DMS114 treated with DMSO at 0.1 percent for 48 hours (cell line): ENCODE results near the gene PSMB10.

Source experiments
- DNase-seq: peaks from one replicate; lab custom pipeline; 2025; ENCODE audit not compliant: unreplicated experiment; lab: John Stamatoyannopoulos, UW

Gene PSMB10

DNA sequence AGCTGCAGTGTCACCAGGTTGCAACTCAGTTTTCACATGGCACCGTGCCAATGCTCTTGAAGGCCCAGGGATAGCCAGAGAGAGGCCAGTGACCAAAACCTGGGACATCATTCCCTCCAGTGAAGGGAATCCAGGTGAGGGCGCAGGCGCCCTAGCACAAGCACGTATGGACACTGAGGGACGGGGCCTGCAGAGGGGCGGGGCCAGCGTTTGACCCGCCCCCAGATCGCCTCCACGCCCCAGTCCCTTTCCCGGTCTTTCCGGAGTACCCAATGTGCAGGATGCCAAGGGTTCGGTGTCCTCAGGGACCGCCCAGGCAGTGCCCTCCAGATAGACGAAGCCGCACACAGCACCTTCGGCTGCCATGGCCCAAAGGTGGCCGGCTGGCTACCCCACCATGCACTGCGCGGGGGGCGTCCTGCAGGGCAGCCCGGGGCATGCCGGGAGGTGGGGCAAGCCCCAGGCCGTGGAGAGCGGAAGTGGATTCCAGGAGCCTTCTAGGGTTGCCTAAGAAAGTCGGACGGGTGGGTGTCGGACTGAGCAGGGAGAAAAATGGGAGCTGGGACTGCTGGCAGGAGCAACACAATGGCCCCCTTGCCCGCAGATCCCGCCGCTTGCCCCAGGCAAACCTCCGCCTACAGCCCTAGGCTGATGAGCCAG lies 27.1 kb upstream of the PSMB10 start:
- no peak for DNase-seq

DNA sequence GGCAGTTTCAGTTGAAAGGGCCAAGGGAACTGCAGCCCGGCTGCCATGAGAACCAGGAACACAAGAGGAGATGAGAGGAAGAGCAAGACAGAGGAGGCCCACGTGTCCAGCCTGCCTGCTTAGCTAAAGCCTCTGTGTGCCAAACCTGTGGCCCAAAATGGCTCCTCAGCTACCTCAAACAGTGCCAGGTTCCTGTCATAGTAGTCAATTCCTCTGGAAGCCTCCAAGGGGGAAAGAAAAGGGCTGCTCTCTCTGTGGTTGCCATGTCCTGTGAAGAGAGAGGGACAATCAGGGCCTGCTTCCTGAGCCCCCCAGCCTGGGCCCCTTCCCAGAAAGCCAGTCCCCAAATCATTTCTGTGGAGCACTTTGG lies 26.6 kb upstream of the PSMB10 start:
- DNase-seq: no peak

DNA sequence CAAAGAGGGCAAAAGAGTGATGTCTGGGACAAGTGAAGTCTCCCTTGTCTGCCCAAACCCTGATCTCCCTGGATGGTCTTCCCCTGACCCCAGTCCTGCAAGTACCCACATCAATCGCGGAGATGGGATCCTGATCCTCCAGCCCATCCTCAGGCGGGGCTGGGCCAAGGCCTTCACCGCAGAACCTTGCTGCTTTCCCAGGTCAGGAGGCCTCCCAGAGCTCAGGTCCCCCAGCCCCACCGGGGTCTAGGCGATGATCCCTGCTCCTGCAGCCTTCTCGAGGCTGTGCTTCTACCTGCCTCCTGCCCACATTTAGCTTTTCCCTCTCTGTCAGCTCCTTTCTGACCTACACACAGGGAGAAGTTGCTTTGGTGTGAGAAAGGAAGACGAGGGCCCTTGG lies 25.5 kb upstream of the PSMB10 start:
- no peak for DNase-seq

DNA sequence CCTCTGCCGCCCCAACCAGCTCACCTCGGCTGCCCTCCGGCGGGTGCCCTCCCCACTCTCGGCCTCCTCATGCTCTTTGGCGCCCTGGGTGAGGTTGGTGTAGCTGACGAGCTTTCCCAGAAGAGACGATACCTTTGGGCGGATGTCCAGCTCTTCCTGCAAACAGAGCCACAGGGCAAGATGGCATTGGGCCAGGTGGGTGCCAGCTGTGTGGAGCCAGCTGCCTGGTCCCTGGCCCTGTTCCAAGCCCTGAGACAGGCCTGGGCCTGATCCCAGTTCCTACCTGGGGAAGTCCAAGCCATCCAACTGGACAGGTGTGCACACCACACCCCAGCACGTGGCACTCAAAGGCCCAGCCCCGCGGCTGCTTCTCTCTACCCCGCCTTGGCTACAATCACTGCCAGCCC lies 24.9 kb upstream of the PSMB10 start:
- DNase-seq: no peak

DNA sequence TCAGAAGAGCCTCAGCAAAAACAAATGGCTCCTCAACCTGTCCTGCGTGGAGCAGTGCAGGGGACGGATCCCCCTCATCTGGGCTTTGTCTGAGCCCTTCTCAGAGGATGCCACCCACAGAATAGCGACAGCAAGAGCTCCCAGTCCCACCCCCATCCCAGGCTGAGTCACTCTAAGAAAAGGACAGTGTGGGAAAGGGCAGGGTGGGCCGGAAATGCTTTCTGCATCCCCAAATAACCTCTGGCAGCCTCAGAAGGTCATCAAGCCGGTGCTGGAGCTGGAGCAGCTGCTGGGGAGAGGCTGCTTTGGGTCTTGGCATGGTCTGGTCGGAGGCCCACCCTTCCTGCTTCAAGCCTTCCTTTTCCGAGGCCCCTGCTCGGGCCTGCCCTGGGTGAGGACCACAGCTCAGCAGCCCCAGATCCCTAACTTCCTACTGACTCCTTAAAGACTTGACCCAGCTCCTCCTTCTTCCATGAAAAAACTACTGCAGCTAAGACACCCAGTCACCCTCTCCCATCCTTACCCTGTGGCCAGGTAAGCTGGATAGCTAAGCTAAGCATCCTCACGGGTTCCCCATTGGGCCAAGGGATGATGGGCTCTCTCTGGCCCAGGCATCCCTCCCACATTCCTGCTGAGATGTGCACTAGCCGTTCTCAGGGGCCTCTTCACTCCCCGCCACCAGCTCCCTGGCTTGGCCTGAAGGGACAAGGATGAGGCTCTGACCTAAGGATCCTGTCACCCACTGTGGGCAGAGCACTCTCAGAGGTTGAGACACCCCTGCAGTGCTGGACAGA lies 23.1 kb upstream of the PSMB10 start:
- DNase-seq: no peak

DNA sequence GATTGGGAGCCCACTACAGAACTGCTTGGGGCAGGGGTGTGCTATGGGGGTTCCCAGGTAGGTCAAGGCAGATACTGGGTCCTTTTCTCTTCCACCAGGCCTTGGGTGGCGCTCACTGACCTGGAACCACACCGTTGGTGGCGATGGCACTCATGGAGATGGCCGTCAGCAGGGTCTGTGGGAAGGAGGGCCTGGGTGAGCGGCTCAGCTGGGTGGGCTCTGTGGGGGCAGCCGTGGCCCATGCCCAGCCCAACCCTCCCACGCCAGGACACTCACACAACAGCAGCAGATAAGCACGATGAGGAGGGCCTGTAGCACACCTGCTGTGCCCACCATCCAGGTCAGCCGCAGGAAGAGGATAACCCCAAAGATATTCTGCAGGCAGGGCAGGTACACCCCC lies 21.0 kb upstream of the PSMB10 start:
- DNase-seq: no peak

DNA sequence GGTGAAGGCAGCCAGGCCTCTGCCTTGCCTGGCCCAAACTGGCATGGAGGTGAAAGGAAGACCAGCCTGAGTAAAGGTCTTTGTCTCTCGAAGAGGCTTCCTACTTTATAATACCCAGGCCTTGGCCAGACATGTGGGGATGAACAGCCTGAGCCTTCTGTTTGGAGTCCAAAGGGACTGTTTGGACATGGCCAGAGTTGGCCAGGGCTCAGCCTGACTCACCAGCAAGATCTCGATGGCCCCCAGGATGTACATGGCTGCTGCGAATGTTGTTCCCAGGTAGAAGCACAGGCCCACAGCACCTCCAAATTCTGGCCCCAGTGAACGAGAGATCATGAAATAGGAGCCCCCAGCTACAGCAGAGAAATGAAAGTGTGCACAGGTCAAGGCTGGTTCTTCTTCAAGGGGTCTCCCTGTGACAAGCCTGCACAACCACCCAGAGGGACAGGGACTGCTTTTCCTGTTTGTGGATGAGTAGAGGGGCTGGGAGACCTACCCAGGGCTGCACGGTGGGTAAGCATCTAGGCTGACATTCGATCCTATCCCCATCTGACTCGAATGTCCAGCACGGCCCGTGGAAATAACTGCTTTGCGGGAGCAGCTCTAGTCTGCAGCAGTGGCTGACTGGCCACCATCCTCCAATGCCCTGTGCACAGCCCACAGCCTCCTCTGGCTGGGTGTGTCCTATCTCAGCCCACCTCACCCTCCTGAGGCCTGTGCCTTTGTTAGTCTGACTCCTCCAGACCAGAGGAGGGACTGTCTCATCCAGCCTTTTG lies 18.0 kb upstream of the PSMB10 start:
- DNase-seq: no peak

DNA sequence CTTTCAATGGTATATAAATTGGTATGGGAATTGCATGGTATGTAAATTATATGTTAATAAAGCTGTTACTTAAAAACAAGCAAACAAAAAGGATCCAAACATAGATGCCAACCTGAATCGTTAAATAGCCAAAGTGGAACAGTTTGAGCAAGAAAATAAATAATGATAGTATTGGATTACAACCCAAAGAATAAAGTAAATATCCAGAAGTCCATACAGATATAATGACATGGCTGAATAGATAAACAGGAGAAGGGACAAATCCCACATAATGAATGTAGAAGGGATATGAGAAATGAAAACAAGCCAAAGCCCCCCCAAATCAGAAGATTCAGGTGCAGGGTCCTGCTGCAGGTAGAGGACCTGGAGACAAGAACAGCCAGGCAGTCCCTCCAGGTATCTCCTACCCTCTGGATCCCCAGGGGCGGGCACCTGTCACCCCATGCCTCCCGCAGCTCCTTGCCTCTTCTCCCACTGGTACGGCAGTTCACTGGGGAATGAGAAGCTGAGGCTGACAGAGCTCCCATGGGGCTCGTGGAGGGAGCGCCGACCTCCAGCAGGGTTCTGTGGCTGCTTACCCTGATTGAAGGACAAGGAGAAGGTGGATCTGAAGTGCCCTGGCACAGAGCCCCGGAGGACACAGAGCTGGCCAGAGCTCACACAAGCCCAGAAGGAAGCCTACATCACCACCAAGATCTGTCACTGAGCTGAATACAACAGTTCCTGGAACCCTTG lies 17.2 kb upstream of the PSMB10 start:
- DNase-seq: no peak

DNA sequence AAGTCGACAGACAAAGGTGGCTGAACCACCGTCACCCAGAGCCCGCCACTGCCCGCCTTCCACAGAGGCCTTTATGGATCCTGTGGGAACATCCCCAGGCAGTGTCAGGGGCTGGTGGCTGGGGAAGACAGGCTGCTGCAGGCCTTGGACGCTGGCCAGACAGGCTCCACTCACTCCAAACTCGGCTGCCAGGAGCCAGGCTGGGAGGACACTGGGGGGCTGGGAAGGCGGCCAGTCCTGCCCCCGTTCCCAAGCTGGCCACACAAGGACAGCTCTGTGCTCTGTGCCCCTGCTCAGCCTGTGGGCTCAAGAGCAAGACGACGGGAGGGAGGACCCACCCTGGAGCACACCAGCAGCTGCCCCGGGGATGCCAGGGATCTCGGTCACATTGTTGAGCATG lies 14.8 kb upstream of the PSMB10 start:
- no peak for DNase-seq

DNA sequence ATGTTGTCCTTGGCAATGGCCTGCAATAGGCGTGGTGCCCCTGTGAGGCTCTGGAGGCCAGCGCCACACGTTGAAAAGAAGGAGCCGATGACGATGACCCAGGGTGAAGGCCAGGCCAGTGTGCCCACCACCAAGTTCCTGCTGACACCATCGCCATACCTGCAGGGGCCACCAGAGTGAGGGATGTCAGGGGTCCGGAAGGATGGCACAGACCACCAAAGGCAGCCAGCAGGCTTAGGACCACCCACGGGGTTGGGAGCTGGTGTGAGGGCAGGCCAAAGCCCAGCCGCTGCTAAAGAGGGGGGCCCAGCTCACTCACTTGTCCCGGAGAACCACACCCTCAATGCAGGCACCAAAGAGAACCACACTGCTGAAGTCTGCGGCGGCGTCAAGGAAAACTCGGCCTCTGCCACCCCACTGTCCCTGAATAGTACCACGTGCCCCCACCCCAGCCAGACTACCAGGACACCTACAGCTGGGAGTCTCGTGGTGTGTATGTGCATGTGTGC lies 13.7 kb upstream of the PSMB10 start:
- no peak for DNase-seq

DNA sequence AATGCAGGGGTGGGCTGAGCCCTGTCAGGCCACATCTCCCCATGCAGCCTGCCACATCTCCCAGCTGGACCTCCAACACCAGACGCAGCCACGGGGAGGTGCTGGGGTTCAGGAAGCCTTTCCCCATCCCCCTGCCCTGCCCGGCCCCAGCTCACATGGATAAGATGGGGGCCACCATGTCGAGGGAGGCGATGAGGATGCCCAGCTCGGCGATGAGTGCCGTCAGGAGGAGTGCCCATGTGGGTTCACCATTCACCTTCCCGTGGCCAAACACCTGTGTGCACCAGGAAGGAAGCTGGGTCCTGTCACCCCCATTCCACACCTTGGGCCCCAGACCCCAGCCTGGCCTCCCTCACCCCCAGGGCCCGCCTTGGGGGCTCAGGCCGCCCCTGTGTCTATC lies 13.0 kb upstream of the PSMB10 start:
- no peak for DNase-seq

DNA sequence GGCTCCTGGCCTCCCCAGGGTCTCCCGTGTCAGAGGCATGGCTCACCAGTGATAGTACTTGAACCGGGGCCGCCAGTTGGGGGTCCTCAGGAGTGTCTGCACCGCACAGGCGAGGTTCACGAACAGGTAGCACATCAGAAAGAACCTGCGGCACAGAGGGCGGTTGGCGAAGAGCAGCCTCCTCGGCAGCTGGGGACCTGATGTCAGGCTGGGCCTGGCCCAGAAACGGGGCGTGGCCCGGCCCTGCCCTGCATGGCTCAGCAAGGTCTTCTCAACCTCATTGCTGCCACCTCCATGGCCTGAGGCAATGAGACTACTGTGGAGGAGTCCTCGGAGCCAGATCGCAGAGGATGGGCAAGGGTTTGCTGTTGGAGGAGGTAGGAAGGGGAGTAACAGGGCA lies 11.4 kb upstream of the PSMB10 start:
- DNase-seq: no peak

DNA sequence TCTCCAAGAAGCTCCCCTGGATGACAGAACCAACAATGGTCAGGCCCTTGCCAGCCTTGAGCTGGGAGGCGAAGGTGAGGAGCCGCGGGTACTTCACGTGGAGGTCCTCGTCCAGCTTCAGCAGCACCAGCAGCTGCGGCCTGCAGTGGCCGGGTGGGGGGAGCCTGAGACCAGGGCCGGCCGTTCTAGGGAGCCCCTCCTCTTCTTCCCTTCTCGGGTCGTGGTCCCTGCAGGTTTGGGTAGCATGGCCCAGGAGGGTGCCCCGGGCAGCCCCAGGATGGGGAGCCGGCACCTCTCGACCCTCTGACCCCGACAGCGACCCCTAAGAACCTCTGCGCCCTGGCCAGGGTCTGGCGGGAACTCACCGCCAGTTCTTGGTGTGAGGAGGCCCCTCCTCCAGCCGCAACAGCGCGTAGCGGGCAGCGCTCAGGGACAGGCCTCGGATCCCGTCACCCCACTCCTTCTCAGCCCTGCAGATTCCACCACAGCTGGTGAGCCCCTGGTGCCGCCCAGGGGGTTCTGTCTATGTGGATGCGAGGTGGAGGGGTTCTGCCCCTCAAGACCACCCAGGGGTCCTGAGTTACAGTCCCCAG lies 10.4 kb upstream of the PSMB10 start:
- DNase-seq: no peak

DNA sequence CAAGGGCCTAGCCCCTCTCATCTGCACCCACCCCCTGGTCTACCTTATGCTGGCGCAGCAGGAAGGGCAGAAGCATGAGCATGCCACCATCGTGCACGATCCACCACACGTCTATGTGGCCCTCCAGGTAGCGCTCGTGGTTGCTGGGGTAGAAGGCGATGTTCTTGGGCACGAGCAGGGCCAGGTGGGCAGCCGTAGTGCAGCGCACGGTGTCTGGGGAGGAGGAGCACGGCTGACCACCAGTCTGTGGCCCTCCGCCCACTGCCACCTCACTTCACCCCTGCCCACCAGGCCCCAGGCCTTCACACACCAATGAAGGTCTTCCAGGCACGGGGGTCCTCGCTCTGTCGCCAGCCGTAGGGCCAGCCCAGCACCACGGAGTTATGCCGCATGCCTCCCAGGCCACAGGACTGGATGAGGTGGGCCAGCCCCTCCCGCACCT lies 9.5 kb upstream of the PSMB10 start:
- no peak for DNase-seq

DNA sequence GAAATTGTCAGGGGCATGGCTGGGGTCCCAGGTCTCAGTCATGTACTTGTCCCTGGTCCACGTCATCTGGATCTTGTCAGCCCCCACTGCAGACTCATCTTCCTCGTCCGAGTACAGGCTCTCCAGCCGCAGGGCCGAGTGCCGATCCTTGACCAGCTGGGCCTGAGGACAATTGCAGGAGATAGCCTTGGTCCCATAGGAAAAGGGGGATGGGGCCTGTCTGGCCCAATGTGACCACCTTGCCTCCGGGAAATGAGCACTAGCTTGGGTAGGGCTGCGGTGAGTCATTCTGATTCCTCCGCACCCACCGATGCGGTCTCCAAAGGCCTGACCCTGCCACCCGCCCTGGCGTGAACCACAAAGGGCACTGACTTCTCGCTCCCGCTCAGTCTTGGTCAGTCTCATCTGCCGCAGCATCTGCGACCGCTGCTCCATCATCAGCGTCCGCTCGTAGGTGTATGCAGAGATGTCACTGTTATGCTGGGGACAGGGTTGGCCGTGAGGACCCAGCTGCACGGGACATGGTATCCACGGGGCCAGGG lies 8.8 kb upstream of the PSMB10 start:
- DNase-seq: no peak

DNA sequence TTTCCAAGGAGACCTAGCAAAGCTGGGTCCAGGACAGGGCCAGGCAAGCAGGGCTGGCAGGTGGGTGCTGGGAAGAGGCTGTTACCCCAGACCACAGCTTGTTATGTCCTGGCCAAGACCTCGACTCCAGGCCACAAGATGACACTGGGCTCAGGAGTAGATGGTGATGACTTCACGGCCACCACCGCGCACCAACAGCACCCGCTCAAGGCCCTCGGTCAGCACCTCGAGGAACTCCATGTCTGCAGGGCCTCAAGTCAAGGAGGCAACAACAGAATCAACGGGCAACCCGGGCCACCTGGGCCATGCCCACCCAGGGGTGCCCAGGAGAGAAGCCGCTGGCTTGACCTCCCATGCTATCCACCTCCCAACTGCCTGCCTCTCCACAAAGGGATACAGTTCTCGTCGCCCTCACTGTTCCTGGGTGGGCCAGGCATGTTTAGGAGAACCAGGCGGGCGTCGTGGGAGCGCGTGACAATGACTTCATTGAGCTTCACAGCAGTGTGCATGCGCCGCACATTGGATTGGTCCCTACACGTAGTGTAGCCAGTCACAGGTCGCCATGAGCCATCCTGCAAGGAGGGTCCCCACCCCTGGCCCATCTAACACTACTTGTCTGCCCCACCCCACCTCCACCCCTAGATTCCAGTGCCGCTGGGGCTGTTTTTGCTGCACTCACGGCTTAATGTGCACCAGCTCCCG lies 8.2 kb upstream of the PSMB10 start:
- no peak for DNase-seq

DNA sequence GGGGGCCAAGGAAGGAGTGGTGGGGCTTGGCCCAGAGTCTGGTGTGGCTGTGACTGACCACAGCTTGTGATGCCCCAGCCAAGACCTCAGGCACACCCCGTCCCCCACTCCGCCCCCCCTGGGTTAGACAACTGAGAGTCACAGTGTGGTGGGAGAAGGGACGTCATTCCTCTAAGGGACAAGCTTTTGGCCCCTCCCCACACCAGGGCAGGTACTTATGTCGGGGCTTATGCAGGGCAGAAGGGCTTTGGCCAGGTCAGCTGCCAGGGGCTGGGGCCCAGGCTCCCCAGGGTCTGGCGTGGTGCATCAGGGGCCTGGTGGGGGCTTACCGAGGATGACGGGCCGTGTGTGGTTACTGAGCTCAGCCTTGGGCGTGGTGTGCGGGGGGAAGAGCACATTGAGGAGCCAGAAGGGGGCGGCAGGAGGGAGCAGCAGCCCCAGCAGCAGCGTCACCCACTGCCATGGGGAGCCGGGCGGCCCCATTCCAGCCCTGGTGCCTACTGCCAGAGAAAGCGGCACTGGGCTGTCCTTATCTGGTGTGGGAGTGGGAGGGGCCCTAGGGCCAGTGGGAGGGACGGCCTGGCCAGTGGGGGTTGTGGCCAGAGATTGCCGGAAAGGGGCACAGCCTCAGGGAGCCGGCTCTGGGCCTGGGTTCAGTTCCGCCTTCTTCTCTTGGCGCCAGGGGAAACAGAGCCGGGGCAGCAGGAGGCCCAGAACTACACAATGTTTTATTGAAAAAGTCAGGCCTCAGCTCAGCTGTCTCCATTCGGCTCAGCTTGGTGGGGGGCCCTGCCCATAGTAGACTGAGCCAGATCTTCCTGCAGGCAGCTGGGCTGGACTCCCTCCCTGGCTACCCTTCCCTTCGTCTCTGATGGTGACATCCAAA lies 7.2 kb upstream of the PSMB10 start, which contains the start of gene LCAT:
TSS of gene LCAT (minus strand) at position 502 of the 886 bp plus-strand sequence. CDS start at position 483, 19 bp downstream.
- no peak for DNase-seq

DNA sequence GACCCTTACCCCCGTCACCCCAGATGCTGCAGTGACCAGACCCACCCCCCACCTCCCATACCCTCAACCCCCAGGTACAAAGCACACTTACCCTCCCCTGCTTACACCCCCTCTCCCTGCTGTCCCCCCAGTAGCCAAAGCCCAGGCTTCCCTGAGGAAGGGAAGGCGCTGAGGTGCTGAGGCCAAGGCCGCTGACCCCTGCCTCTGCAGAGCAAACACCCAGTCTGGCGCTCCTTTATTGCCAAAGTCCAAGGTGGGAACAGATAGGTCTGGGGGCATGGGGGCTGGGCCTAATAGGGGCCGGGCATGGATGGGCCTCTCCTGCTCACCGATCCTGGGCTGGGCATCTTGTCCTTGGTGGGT lies 6.6 kb upstream of the PSMB10 start:
- DNase-seq: no peak
